HG02623 (cell line): ENCODE data around the gene ABCA10.
"Not testable (repeated sequence)": the region's sequence is repeated elsewhere in the genome, so short reads cannot be mapped to it uniquely, and the experiment has no call there.

Experiments used
- ATAC-seq: cut with Tn5 transposase; IDR thresholded peaks from one replicate; pipeline ENCODE4 v1.9.1; 2021; ENCODE audit warnings: moderate library complexity; ENCODE audit not compliant: unreplicated experiment

Gene ABCA10

DNA sequence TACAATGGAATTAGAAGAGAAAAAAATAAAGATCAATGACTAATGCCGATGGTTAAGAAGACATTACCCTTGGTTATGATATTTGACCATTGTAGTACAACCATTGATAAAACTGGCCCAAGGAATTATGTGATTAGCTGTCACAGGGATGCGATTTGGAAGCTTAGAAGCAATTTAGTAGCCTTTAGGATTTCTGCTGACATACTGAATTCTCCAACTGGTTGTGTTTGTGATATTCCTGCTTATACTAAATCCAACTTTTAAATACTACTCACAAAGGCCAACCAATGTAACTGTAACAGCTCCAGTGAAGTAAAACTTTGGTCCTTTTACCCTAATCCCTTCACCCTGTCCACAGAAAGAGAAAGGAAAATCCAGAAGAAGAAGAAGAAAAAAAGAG is 55.5 kb downstream of the ABCA10 start:
- no peak for ATAC-seq

- ATAC-seq, result no peak
Measured at GRCh38 chr17:69170377-69170776, 58.2 kb downstream of the ABCA10 start.

DNA sequence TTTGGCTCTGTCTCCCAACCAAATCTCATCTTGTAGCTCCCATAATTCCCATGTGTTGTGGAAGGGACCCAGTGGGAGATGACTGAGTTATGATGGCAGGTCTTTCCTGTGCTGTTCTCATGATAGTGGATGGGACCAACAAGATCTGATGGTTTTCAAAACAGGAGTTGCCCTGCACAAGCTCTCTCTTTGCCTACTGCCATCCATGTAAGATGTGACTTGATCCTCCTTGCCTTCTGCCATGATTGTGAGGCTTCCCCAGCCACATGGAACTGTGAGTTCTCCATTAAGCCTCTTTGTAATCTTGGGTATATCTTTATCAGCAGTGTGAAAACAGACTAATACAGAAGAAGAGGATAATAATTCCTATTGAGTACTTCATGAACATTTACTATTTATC is 60.0 kb downstream of the ABCA10 start:
- ATAC-seq, result not testable (repeated sequence)

DNA sequence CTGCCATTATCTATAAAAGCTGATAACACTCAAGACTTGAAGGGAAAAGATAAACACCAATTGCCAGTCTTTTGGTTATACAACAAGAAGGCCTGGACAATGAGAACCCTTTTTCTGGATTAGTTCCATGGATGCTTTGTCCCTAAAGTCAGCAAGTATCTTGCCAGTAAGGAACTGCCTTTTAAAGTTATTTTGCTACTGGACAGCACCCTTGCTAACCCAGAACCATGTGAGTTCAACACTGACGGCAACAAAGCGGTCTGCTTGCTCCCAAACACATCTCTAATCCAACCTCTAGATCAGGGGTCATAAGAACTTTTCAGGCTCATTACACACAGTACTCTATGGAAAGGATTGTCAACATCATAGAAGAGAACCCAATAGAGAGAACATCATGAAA is 61.7 kb downstream of the ABCA10 start:
- no peak for ATAC-seq

GRCh38 chr17:69164206-69164605 is 64.4 kb downstream of the ABCA10 start:
- ATAC-seq, result no peak

DNA sequence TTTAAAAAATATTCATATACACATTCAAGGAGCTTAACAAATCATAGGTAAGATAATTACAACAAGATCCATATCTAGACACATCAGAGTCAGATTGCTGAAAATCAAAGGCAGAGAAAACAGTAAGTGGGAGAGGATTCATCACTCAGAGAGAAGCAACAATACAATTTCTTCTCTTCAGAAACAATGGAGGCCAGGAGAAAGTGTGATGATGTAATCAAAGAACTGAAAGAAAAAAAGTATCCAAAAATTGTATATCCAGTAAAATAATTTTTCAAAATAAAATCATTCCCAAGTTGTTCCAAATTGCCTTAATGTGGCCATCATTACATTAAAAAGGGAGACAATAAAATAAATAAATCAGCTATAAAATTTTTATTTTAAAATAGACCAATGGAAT is 69.2 kb downstream of the ABCA10 start:
- no peak for ATAC-seq

DNA sequence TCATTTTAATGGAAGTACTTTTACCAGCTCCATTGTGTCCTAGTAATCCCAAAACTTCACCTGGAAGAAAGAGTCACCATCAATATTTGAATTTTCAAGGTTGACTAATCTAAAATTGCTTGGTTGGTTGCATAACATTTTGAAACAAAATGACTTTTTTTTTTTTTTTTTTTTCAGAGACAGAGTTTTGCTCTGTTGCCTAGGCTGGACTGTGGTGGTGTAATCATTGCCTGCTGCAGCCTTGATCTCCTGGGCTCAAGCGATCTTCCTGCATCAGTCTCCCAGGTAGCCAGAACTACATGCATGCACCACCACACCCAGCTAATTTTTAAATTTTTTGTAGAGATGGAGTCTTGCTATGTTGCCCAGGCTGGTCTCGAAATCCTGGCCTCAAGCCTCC is 74.4 kb downstream of the ABCA10 start:
- no peak for ATAC-seq

DNA sequence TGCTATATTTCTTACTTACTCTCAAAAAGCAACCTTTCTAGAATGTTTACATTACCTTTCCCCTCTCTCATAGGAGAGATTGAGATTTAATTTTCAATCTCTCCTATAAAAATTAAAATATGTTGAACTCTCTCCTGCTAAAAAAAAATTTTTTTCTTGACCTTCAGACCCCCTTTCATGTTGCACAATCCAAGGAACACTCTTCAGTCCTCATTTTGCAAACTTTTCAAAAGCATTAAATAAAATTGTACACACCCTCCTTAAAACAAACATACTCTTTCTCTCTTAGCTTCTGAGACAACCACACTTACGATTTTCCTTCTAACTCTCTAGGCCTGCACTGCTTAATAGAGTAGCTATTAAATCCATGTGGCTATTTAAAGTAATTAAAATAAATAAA is 78.3 kb downstream of the ABCA10 start:
- ATAC-seq, result no peak

GRCh38 chr17:69147460-69147859 is 81.2 kb downstream of the ABCA10 start:
- no peak for ATAC-seq

DNA sequence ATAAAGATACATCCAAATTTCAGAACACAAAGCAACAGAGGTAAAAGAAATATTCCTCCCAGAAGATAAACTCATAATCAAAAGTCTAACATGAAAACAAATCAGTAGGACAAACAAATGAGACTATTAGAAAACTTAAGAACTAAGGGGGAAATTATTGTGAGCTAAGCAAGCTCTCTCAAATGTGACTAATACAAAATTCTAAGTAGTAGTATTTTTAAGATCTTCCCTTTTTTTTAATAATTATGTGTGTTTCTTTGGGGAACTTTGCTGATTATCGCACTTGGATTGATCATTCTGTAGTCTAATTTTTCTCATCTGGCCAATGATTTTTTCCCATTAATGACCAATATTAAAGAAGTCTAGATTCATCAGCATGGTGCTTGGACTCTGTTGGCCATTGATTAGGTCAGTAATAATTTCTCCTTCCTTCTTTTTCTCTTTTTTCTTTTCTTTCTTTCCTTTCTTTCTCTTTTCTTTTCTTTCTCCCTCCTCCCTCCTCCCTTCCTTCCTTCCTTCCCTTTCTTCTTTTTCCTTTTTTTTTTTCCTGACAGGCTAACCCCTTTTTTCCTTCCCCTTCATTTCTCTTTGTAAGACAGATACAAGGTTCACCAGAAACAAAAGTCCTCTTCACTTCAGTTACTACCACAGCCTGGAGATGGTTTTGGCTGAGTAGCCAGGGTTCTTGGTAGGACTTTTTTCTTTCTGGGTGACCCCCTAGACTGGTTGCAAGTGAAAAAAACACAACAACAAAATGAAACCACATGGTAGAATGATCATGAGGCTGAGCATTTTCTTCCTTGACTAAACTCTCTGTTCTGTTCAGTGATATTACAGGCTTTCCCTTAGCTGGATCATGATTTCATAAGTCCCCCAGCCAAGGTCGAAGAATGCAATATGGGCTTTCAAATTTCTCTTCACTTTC is 84.0 kb downstream of the ABCA10 start:
- no peak for ATAC-seq

DNA sequence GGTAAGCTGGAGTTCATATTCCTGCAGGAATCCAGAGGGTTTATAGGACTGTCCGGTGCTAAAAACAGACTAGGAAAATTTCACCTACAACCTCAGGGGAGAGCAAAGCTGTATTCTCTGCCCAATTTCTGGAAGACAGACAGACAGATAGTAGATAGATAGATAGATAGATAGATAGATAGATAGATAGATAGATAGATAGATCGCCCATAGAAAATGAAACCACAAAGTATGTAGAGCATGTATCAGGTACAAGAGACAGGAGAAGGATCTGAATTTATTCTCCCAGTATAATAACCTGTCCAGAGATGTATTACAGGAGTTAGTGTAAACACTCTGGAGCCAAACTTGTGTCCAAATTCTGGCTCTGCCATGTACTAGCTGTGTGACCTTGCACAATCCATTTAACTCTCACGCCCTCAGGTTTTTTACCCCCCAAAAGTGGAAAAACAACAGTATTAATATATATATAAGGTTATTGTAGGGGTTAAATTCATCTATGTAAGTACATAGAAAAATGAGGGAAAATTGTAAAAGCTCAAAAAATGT is 84.9 kb downstream of the ABCA10 start:
- no peak for ATAC-seq

DNA sequence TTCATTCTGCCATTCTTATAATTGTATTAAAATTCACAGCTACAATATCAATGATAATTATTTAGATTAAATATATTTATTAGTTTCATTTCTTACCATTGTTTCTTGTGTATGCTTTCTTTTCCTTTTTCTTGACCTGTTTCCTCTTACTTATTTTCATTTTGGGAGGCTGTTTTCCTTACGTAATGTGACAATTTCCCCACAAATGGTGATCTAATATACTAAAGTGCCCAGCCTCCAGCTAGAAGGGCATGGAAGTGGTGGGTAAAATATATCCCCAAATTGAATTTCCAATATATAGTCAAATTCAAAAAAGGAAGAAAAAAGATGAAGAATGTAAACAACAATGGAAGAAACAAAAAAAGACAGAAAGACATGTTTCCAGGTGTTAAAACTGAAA is 85.5 kb downstream of the ABCA10 start:
- no peak for ATAC-seq

GRCh38 chr17:69142175-69142802 is 86.3 kb downstream of the ABCA10 start:
- ATAC-seq, result no peak

GRCh38 chr17:69141431-69142174 is 87.0 kb downstream of the ABCA10 start, which contains the start of gene ABCA6:
Gene ABCA6 (minus strand): TSS chr17:69141895. CDS start chr17:69140703, 1,192 bp downstream.
- no peak for ATAC-seq

DNA sequence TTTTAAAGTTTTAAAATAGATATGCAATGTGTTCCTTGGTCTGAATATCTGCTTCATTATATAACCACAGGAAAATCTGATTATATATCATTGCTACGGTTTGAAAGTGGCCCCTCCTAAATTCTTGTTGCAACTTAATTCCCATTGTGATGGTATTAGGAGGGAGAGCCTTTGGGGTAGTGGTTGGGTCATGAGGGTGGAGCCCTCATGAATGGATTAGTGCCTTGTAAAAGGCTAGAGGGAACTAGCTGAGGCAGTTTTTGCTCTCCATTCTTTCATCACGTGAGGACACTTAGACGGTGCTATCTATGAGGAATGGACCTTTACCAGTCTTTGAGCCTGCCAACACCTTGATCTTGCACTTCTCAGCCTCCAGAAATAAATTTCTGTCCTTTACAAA is 94.5 kb downstream of the ABCA10 start:
- ATAC-seq, result no peak

- no peak for ATAC-seq
Measured at GRCh38 chr17:69130627-69131296, 97.9 kb downstream of the ABCA10 start.

DNA sequence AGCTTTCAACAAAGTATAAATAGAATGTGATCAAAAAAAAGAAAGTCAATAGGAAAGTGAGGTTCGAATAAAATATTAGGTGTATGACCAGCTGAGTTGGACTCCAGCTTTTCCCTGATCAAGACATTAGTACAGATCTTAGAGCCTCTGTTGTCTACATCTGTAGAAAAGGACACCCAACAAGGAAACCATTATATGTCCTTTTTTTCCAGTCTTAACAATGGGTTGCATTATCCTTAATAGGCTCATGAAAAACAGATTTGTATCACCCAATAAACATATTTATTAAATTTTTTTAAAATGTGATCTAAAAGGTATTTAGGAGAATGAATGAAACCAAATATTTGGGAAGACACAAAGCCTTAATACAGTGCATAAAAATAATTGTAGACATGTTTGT is 105.0 kb downstream of the ABCA10 start:
- no peak for ATAC-seq

DNA sequence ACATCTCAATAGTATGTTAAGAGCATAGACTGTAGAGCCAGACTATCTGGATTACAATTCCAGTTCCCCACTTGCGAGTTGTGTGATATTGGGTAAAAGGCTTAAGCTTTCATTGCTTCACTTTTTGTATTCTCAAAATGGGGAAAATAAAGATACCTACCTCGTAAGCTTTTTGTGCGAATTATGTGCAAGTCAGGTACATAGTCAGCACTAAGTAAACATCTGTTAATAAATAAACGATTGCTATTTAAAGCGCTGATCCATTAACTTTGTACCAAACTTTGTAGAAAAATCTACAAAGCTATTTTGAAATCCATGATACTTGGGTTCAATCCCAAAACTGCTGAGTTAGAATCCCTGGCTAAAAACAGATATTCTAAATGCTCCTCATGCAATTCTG is 106.6 kb downstream of the ABCA10 start:
- ATAC-seq, result no peak

DNA sequence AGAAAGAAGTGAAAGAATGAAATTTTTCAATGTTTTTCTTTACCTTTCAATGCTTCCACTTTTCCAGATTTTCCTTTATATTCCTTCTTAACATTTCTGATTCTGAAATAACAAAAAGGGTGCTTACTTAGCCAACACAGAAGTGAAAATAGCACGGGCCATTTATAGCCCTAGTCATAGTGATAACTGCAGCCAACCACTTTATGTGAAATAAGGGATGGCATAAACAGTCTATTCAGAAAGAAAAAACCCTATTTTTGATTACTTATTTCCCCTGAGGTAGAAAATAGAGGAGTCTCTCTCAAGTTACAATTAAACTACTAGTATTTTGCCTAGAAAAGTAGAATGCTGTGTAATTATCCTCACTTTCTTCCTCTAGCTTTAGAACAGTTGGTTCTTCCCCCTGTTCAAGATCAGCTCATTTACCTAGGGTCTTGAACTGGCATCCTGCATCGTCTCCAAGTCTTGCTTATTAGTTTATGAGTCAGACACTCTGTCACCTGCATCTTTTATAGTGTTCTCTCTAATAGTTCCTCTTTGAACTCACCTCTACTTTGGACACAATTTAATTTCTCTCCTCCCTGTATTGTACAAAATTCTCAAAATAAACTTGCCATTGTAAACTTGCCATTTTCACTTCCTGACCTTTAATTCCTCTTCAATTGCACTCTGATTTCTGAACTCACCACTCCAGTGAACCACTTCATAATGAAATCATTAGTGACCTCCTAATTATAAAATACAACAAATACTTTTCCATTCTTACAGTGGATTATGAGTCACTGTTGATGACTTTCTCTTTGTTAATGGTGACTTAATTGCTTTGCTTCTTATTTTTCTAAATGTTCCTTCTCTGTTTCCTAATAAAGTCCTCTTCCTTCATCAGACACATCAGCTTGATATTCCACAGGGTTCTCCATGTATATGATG is 110.5 kb downstream of the ABCA10 start:
- ATAC-seq, result no peak

DNA sequence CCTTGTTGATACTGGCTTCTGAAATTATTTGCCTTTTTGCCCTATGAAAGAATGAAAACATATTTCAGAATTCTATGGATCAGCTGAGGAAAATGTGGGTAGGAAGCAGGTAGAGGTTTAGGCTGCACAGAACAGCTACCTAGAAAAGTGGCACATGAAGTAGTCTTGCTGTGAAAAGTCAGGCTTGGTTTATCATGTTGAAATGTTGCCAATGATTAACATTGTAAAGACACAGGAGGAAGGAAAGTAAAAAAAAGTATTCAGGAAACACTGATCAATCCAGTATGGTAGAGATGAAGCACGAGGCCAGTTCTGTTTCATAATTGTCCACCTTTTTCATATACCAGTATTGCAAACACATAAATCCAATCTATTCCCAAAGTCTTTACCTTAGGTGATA is 116.8 kb downstream of the ABCA10 start:
- no peak for ATAC-seq
